Naive thymus-derived CD4-positive, alpha-beta T cell (primary cell): ENCODE measurements around the gene SGMS1. TPM values are rescaled to one million over a fixed set of nuclear protein-coding genes. Genes with fewer than 3 reads are reported as not detected.

Experiments used
- ATAC-seq: fragments of 150-1000 bp; cut with Tn5 transposase; 2 replicates; pipeline ENCODE4 v1.10.0; 2021; ENCODE audit warnings: mild to moderate bottlenecking, moderate library complexity
- CTCF ChIA-PET: fragments of 350-600 bp; sonication (Branson Sonifier 250); formaldehyde crosslinking; loops from one replicate; lab custom pipeline; 2021; ENCODE audit warnings: antibody characterized with exemption; lab: Charles Lee
- POLR2A ChIA-PET: fragments of 350-600 bp; sonication (Branson Sonifier 250); formaldehyde crosslinking; loops from one replicate; lab custom pipeline; 2021; ENCODE audit warnings: antibody characterized with exemption, inconsistent platforms; lab: Charles Lee
- DNase-seq, 9 donors: peaks; one replicate each; pipeline versions ENCODE4 v3.0.0 to v3.0.0-alpha.2; 2020 to 2022; ENCODE audit warnings: mixed read lengths in 1 of 9
- H3K27ac ChIP-seq: one replicate; pipeline ENCODE4 v1.7.0; 2013; ENCODE audit warnings: mild to moderate bottlenecking, low read depth, low read length, moderate library complexity
- H3K27me3 ChIP-seq, 2 donors: one replicate each; pipeline ENCODE4 v1.7.0; 2013; ENCODE audit warnings: low read length in 2 of 2, mild to moderate bottlenecking in 2 of 2, moderate library complexity in 2 of 2; ENCODE audit not compliant: control insufficient read depth in 2 of 2, insufficient read depth in 2 of 2
- H3K36me3 ChIP-seq, 3 experiments: 1 replicate in 2 of 3; 2 replicates in 1 of 3; pipeline ENCODE4 v1.7.0; 2013; ENCODE audit warnings: low read length in 3 of 3, mild to moderate bottlenecking in 3 of 3, moderate library complexity in 1 of 3; ENCODE audit not compliant: insufficient read depth in 3 of 3, control insufficient read depth in 2 of 3
- H3K4me1 ChIP-seq, 2 donors: one replicate each; pipeline ENCODE4 v1.7.0; 2013; ENCODE audit warnings: low read length in 2 of 2, mild to moderate bottlenecking in 2 of 2, moderate library complexity in 1 of 2; ENCODE audit not compliant: control insufficient read depth in 2 of 2, insufficient read depth in 2 of 2
- H3K4me3 ChIP-seq: 2 replicates; pipeline ENCODE4 v1.7.0; 2013; ENCODE audit warnings: mild to moderate bottlenecking, low read length
- H3K9me3 ChIP-seq, 3 experiments: 1 replicate in 2 of 3; 2 replicates in 1 of 3; pipeline ENCODE4 v1.7.0; 2013; ENCODE audit warnings: low read length in 3 of 3; ENCODE audit not compliant: control insufficient read depth in 2 of 3
- H3K27ac Mint-ChIP-seq, 9 donors: one replicate each; pipeline ENCODE4 v1.8.0; 2020 to 2022; ENCODE audit warnings: mixed read lengths in 9 of 9, mild to moderate bottlenecking in 8 of 9, moderate library complexity in 5 of 9, inconsistent platforms in 2 of 9
- H3K27me3 Mint-ChIP-seq, 5 donors: one replicate each; pipeline ENCODE4 v1.8.0; 2021 to 2022; ENCODE audit warnings: mixed read lengths in 5 of 5, mild to moderate bottlenecking in 1 of 5
- H3K36me3 Mint-ChIP-seq, 5 donors: one replicate each; pipeline ENCODE4 v1.8.0; 2020 to 2022; ENCODE audit warnings: mixed read lengths in 5 of 5, mild to moderate bottlenecking in 3 of 5, inconsistent platforms in 1 of 5
- H3K4me1 Mint-ChIP-seq, 7 donors: one replicate each; pipeline ENCODE4 v1.8.0; 2020 to 2022; ENCODE audit warnings: mixed read lengths in 7 of 7, mild to moderate bottlenecking in 3 of 7, inconsistent platforms in 1 of 7
- H3K4me3 Mint-ChIP-seq, 10 donors: one replicate each; pipeline ENCODE4 v1.8.0; 2020 to 2022; ENCODE audit warnings: mild to moderate bottlenecking in 10 of 10, mixed read lengths in 10 of 10, moderate library complexity in 6 of 10, inconsistent platforms in 2 of 10
- H3K9me3 Mint-ChIP-seq, 11 donors: one replicate each; pipeline ENCODE4 v1.8.0; 2020 to 2022; ENCODE audit warnings: mixed read lengths in 11 of 11, mild to moderate bottlenecking in 4 of 11, inconsistent platforms in 1 of 11, moderate library complexity in 1 of 11
- intact Hi-C, 2 donors: fragments of 100-400 bp; cut with micrococcal nuclease; formaldehyde crosslinking; loops; one replicate each; pipeline ENCODE4 v1.15.1; 2023
- polyA plus RNA-seq, 2 donors: library from polyadenylated mRNA; unstranded; fragments of 300-500 nt; fragmentation: Illumina TruSeq; gene quantifications; one replicate each; pipeline ENCODE4 v1.2.3, GENCODE V29; 2021
- total RNA-seq, 6 experiments: library from RNA in 5 of 6; stranded (reverse) in 5 of 6; gene quantifications; 1 replicate in 5 of 6; 2 replicates in 1 of 6; pipeline ENCODE4 v1.2.3 and lab custom pipeline; 2021 to 2026

SGMS1 gene
- total and polyA plus RNA-seq, 7 experiments from 2014 or later: 11.5 to 45.7 (median 29.4) TPM

- intact Hi-C loops: no loop called here
- Histone ChIP-seq H3K4me1 (peaks cover 0 to 6% of the 10 kb centered on the region in 2 donors), H3K36me3 (peaks cover 0 to 9% (median 0%) of the 10 kb centered on the region in 3 experiments), H3K9me3 (no peaks in the 10 kb centered on the region), H3K27ac (no peak overlapping the region), H3K4me3 (no peak overlapping the region), H3K27me3 (no peaks in the 10 kb centered on the region)
- ATAC-seq (no peak), DNase-seq (no peak)
- no peaks in the 10 kb centered on the region for H3K27me3 Mint-ChIP-seq
- ChIA-PET CTCF (no interaction called here), POLR2A (no interaction called here)
- H3K9me3 Mint-ChIP-seq: peaks cover 0 to 1% (median 0%) of the 10 kb centered on the region in 11 donors
- H3K4me1 Mint-ChIP-seq: peaks cover 0 to 82% (median 60%) of the 10 kb centered on the region in 7 donors
- H3K36me3 Mint-ChIP-seq: peaks cover 6 to 48% (median 27%) of the 10 kb centered on the region in 5 donors
- no peak overlapping the region for H3K4me3 Mint-ChIP-seq
- H3K27ac Mint-ChIP-seq: peak overlapping the region in 1 of 9 donors; percentile 9
Observed at GRCh38 chr10:50582766-50583762, 40.7 kb downstream of the SGMS1 start.

- DNase-seq (no peak), ATAC-seq (no peak)
- intact Hi-C loops: no loop called here
- no peaks in the 10 kb centered on the region for H3K27me3 ChIP-seq
- ChIA-PET CTCF (no interaction called here), POLR2A (no interaction called here)
- H3K36me3 ChIP-seq: peaks cover 0 to 4% (median 0%) of the 10 kb centered on the region in 3 experiments
- H3K9me3 ChIP-seq: no peaks in the 10 kb centered on the region
- Mint-ChIP-seq H3K4me3 (no peak overlapping the region), H3K27ac (peak overlapping the region in 1 of 9 donors; percentile 32), H3K9me3 (peaks cover 0 to 1% (median 0%) of the 10 kb centered on the region in 11 donors), H3K27me3 (no peaks in the 10 kb centered on the region), H3K4me1 (peaks cover 0 to 89% (median 69%) of the 10 kb centered on the region in 7 donors), H3K36me3 (peaks cover 4 to 38% (median 17%) of the 10 kb centered on the region in 5 donors)
- no peak overlapping the region for H3K27ac ChIP-seq
- H3K4me3 ChIP-seq: no peak overlapping the region
- peaks cover 0 to 6% of the 10 kb centered on the region in 2 donors for H3K4me1 ChIP-seq
Observed at GRCh38 chr10:50582046-50582445, 41.7 kb downstream of the SGMS1 start.

- no peak overlapping the region for H3K27ac ChIP-seq
- Mint-ChIP-seq H3K4me1 (peaks cover 0 to 92% (median 73%) of the 10 kb centered on the region in 7 donors), H3K9me3 (no peaks in the 10 kb centered on the region), H3K27me3 (no peaks in the 10 kb centered on the region), H3K36me3 (peaks cover 0 to 30% (median 6%) of the 10 kb centered on the region in 5 donors), H3K4me3 (no peak overlapping the region), H3K27ac (peak overlapping the region in 1 of 9 donors; percentile 59)
- H3K4me1 ChIP-seq: peaks cover 0 to 6% of the 10 kb centered on the region in 2 donors
- no peaks in the 10 kb centered on the region for H3K9me3 ChIP-seq
- DNase-seq: no peak
- no peak for ATAC-seq
- no peaks in the 10 kb centered on the region for H3K36me3 ChIP-seq
- CTCF ChIA-PET: no interaction called here
- no peak overlapping the region for H3K4me3 ChIP-seq
- intact Hi-C loops: no loop called here
- POLR2A ChIA-PET: no interaction called here
- no peaks in the 10 kb centered on the region for H3K27me3 ChIP-seq
Observed at GRCh38 chr10:50580262-50580891, 43.4 kb downstream of the SGMS1 start.

GRCh38 chr10:50579491-50580261 lies 44.1 kb downstream of the SGMS1 start:
- Histone ChIP-seq H3K4me3 (no peak overlapping the region), H3K27me3 (no peaks in the 10 kb centered on the region), H3K9me3 (no peaks in the 10 kb centered on the region), H3K36me3 (no peaks in the 10 kb centered on the region), H3K4me1 (peaks cover 0 to 6% of the 10 kb centered on the region in 2 donors), H3K27ac (no peak overlapping the region)
- Mint-ChIP-seq H3K27ac (peak overlapping the region in 3 of 9 donors; percentile 7 to 60 (median 60)), H3K27me3 (no peaks in the 10 kb centered on the region), H3K4me3 (peak overlapping the region in 1 of 10 donors; percentile 5), H3K4me1 (peaks cover 0 to 92% (median 78%) of the 10 kb centered on the region in 7 donors), H3K36me3 (peaks cover 0 to 24% (median 6%) of the 10 kb centered on the region in 5 donors), H3K9me3 (no peaks in the 10 kb centered on the region)
- ChIA-PET CTCF (interaction anchor here (0.8 kb wide), 1 partner anchor 19 kb away, joined by 5 read pairs; no protein-coding TSS in a partner anchor), POLR2A (interaction anchor here (1.0 kb wide), 1 partner anchor 90 kb away, joined by 4 read pairs; no protein-coding TSS in a partner anchor)
- no peak for DNase-seq
- ATAC-seq: no peak
- intact Hi-C loops: loop anchor here in 1 of 2 donors (2.0 kb wide), 1 partner anchor 13 kb away; no protein-coding TSS in a partner anchor

GRCh38 chr10:50578949-50579348 lies 44.8 kb downstream of the SGMS1 start:
- Mint-ChIP-seq H3K27me3 (no peaks in the 10 kb centered on the region), H3K36me3 (peaks cover 0 to 18% (median 4%) of the 10 kb centered on the region in 5 donors), H3K9me3 (peaks cover 0 to under 1% (median 0%) of the 10 kb centered on the region in 11 donors), H3K4me1 (peaks cover 0 to 97% (median 86%) of the 10 kb centered on the region in 7 donors), H3K4me3 (peak overlapping the region in 1 of 10 donors; percentile 5), H3K27ac (peak overlapping the region in 3 of 9 donors; percentile 7 to 60 (median 9))
- CTCF ChIA-PET: interaction anchor here (0.8 kb wide), 1 partner anchor 20 kb away, joined by 5 read pairs; no protein-coding TSS in a partner anchor
- H3K4me1 ChIP-seq: peaks cover 0 to 6% of the 10 kb centered on the region in 2 donors
- no peak overlapping the region for H3K27ac ChIP-seq
- no peak overlapping the region for H3K4me3 ChIP-seq
- POLR2A ChIA-PET: interaction anchor here (1.0 to 2.7 kb wide), 3 partner anchors 43 to 89 kb away, joined by 4 to 10 read pairs (median 4); no protein-coding TSS in a partner anchor
- ATAC-seq (no peak), DNase-seq (no peak)
- intact Hi-C loops: loop anchor here in 1 of 2 donors (2.0 kb wide), 1 partner anchor 14 kb away; no protein-coding TSS in a partner anchor
- H3K27me3 ChIP-seq: no peaks in the 10 kb centered on the region
- no peaks in the 10 kb centered on the region for H3K36me3 ChIP-seq
- no peaks in the 10 kb centered on the region for H3K9me3 ChIP-seq
